HG03025 (cell line): ENCODE data around the gene ZNF433.
"Not testable (repeated sequence)": the region's sequence is repeated elsewhere in the genome, so short reads cannot be mapped to it uniquely, and the experiment has no call there.

Experiments used
- ATAC-seq: cut with Tn5 transposase; IDR thresholded peaks from one replicate; pipeline ENCODE4 v1.9.1; 2021; ENCODE audit warnings: mild to moderate bottlenecking, moderate library complexity; ENCODE audit not compliant: unreplicated experiment, low FRiP score

ZNF433 gene

GRCh38 chr19:11991921-11992320 is 43.6 kb downstream of the ZNF433 start:
- ATAC-seq = not testable (repeated sequence)

- no peak for ATAC-seq
Measured at GRCh38 chr19:11989112-11989456, 46.4 kb downstream of the ZNF433 start.

GRCh38 chr19:11987405-11988281 is 47.8 kb downstream of the ZNF433 start:
- peak; percentile 64 for ATAC-seq

- ATAC-seq = no peak
Measured at GRCh38 chr19:11986754-11987153, 48.7 kb downstream of the ZNF433 start.

GRCh38 chr19:11984986-11985385 is 50.5 kb downstream of the ZNF433 start:
- ATAC-seq = no peak

GRCh38 chr19:11982526-11982925 is 53.0 kb downstream of the ZNF433 start:
- no peak for ATAC-seq

- no peak for ATAC-seq
Measured at GRCh38 chr19:11979527-11979926, 56.0 kb downstream of the ZNF433 start.

- no peak for ATAC-seq
Measured at GRCh38 chr19:11978492-11979100, 56.9 kb downstream of the ZNF433 start.

- no peak for ATAC-seq
Measured at GRCh38 chr19:11973019-11973810, 62.3 kb downstream of the ZNF433 start.

GRCh38 chr19:11971041-11971440 is 64.4 kb downstream of the ZNF433 start:
- ATAC-seq = no peak

GRCh38 chr19:11970174-11970573 is 65.3 kb downstream of the ZNF433 start:
- no peak for ATAC-seq

GRCh38 chr19:11964858-11965645 is 70.4 kb downstream of the ZNF433 start, which contains the start of gene ZNF763:
Gene ZNF763, plus strand, starts transcription at chr19:11965040. Its CDS starts 169 bp downstream, at chr19:11965209.
- ATAC-seq = peak; percentile 72
